LNCAP (cell line): ENCODE results near the gene USP48.

ENCODE experiments used
- CTCF ChIP-seq: fragments of 450-650 bp; IDR thresholded peaks from 2 replicates; pipeline ENCODE4 v1.5.1; 2017; ENCODE audit warnings: mild to moderate bottlenecking

Gene USP48

GRCh38 chr1:21645550-21645949 is 137.4 kb downstream of the USP48 start:
- no peak for TF ChIP-seq CTCF

GRCh38 chr1:21644906-21645305 is 138.0 kb downstream of the USP48 start:
- no peak for TF ChIP-seq CTCF

- TF ChIP-seq CTCF, result no peak
Observed at GRCh38 chr1:21644348-21644747, 138.6 kb downstream of the USP48 start.

GRCh38 chr1:21643624-21644023 is 139.3 kb downstream of the USP48 start:
- no peak for TF ChIP-seq CTCF

- no peak for TF ChIP-seq CTCF
Observed at GRCh38 chr1:21641967-21642739, 140.8 kb downstream of the USP48 start.

GRCh38 chr1:21641537-21641936 is 141.4 kb downstream of the USP48 start:
- TF ChIP-seq CTCF, result no peak

- TF ChIP-seq CTCF, result no peak
Observed at GRCh38 chr1:21641076-21641475, 141.9 kb downstream of the USP48 start.

GRCh38 chr1:21640653-21641052 is 142.3 kb downstream of the USP48 start:
- no peak for TF ChIP-seq CTCF
